IMR-90 (cell line): ENCODE results near the gene FAAP20. TPM values are rescaled to one million over a fixed set of nuclear protein-coding genes. Genes with fewer than 3 reads are reported as not detected.

Experiments used
- ATAC-seq: fragments of 200-7000 bp; cut with Tn5 transposase; 2 replicates; pipeline ENCODE4 v1.9.1; 2020; ENCODE audit warnings: low read depth, mild to moderate bottlenecking, moderate library complexity
- BruUV-seq: library from RNA; stranded (reverse); fragments of 400-500 nt; replicated peaks from 2 replicates; lab custom pipeline; 2021; lab: Mats Ljungman, UMichigan
- CTCF ChIA-PET: fragments of 300-600 bp; formaldehyde crosslinking; extraction: SDS; loops from one replicate; lab custom pipeline; 2021; ENCODE audit warnings: antibody characterized with exemption; lab: Yijun Ruan, JAX
- POLR2A ChIA-PET: fragments of 300-600 bp; sonication (Branson Sonifier 250); formaldehyde crosslinking; loops from one replicate; lab custom pipeline; 2022; ENCODE audit warnings: antibody characterized with exemption; ENCODE audit not compliant: unreplicated experiment; lab: Charles Lee
- DNase-seq: peaks from one replicate; pipeline ENCODE4 v3.0.0; 2013
- H2AFZ ChIP-seq: replicated peaks from 2 replicates; pipeline ENCODE3; 2013; ENCODE audit warnings: low read length, mild to moderate bottlenecking; ENCODE audit not compliant: poor library complexity
- H2AK5ac ChIP-seq: 2 replicates; pipeline ENCODE4 v1.6.1; 2013; ENCODE audit warnings: low read depth, low read length, inconsistent platforms
- H2AK9ac ChIP-seq: replicated peaks from 2 replicates; pipeline ENCODE3; 2013; ENCODE audit warnings: mild to moderate bottlenecking, low read depth, low read length, moderate library complexity; ENCODE audit not compliant: poor library complexity
- H2BK120ac ChIP-seq: 2 replicates; pipeline ENCODE4 v1.6.1; 2013; ENCODE audit warnings: low read depth, low read length, inconsistent platforms
- H2BK15ac ChIP-seq: 3 replicates; pipeline ENCODE4 v1.6.1; 2013; ENCODE audit warnings: low read depth, low read length, inconsistent platforms
- H2BK20ac ChIP-seq: 2 replicates; pipeline ENCODE4 v1.6.1; 2013; ENCODE audit warnings: low read depth, mild to moderate bottlenecking, inconsistent platforms, low read length, moderate library complexity
- H2BK5ac ChIP-seq: 2 replicates; pipeline ENCODE4 v1.6.1; 2013; ENCODE audit warnings: mild to moderate bottlenecking, low read depth, low read length, inconsistent platforms; ENCODE audit not compliant: poor library complexity, severe bottlenecking
- H3K14ac ChIP-seq: replicated peaks from 2 replicates; pipeline ENCODE4 v1.6.1; 2013; ENCODE audit warnings: low read depth, low read length, inconsistent platforms
- H3K18ac ChIP-seq: 2 replicates; pipeline ENCODE4 v1.6.1; 2013; ENCODE audit warnings: low read depth, low read length, control low read depth
- H3K23ac ChIP-seq: 2 replicates; pipeline ENCODE4 v1.6.1; 2013; ENCODE audit warnings: low read depth, low read length, inconsistent platforms
- H3K27ac ChIP-seq: 2 replicates; pipeline ENCODE4 v1.5.1; 2013; ENCODE audit warnings: mild to moderate bottlenecking, control low read depth, low read length; ENCODE audit not compliant: insufficient read depth
- H3K27me3 ChIP-seq: 2 replicates; pipeline ENCODE4 v1.6.1; 2013; ENCODE audit warnings: low read length; ENCODE audit not compliant: control insufficient read depth, insufficient read depth
- H3K36me3 ChIP-seq: 2 replicates; pipeline ENCODE4 v1.6.1; 2013; ENCODE audit warnings: low read length, mixed read lengths; ENCODE audit not compliant: control insufficient read depth, insufficient read depth
- H3K4ac ChIP-seq: 2 replicates; pipeline ENCODE4 v1.6.1; 2013; ENCODE audit warnings: low read depth, low read length, inconsistent platforms
- H3K4me1 ChIP-seq: 2 replicates; pipeline ENCODE4 v1.6.1; 2013; ENCODE audit warnings: low read length, mixed read lengths; ENCODE audit not compliant: control insufficient read depth, insufficient read depth
- H3K4me2 ChIP-seq: 2 replicates; pipeline ENCODE4 v1.6.1; 2013; ENCODE audit warnings: low read depth, mild to moderate bottlenecking, control low read depth, low read length, moderate library complexity
- H3K4me3 ChIP-seq: 2 replicates; pipeline ENCODE4 v1.5.1; 2013; ENCODE audit warnings: low read depth, mild to moderate bottlenecking, control low read depth, low read length, moderate library complexity; ENCODE audit not compliant: insufficient read depth
- H3K56ac ChIP-seq: 2 replicates; pipeline ENCODE4 v1.6.1; 2013; ENCODE audit warnings: low read length, inconsistent platforms; ENCODE audit not compliant: insufficient read depth; ENCODE audit errors: extremely low read depth
- H3K79me1 ChIP-seq, 2 experiments: 2 replicates each; pipeline ENCODE4 v1.6.1; 2013; ENCODE audit warnings: low read length in 2 of 2, inconsistent platforms in 1 of 2, low read depth in 1 of 2
- H3K9ac ChIP-seq: 2 replicates; pipeline ENCODE4 v1.6.1; 2013; ENCODE audit warnings: low read depth, low read length, control low read depth
- H3K9me1 ChIP-seq: 2 replicates; pipeline ENCODE4 v1.6.1; 2013; ENCODE audit warnings: low read length, inconsistent platforms; ENCODE audit not compliant: insufficient read depth
- H3K9me3 ChIP-seq: 2 replicates; pipeline ENCODE4 v1.6.1; 2013; ENCODE audit warnings: low read length; ENCODE audit not compliant: control insufficient read depth, insufficient read depth
- H4K20me1 ChIP-seq: 2 replicates; pipeline ENCODE4 v1.6.1; 2013; ENCODE audit warnings: low read length, inconsistent platforms; ENCODE audit not compliant: insufficient read depth
- H4K5ac ChIP-seq: 2 replicates; pipeline ENCODE4 v1.6.1; 2013; ENCODE audit warnings: mild to moderate bottlenecking, low read depth, low read length, control low read depth
- H4K8ac ChIP-seq, 2 experiments: 2 replicates each; pipeline ENCODE4 v1.6.1; 2013; ENCODE audit warnings: low read depth in 2 of 2, low read length in 2 of 2, control low read depth in 1 of 2, inconsistent platforms in 1 of 2
- H4K91ac ChIP-seq: 2 replicates; pipeline ENCODE4 v1.6.1; 2013; ENCODE audit warnings: low read depth, low read length, inconsistent platforms; ENCODE audit not compliant: insufficient read depth
- BHLHE40 ChIP-seq: fragments of 150-350 bp; IDR thresholded peaks from 2 replicates; pipeline ENCODE4 v1.6.1; 2016; ENCODE audit warnings: mild to moderate bottlenecking, low read depth, low read length
- NFE2L2 ChIP-seq: fragments of 150-350 bp; IDR thresholded peaks from 2 replicates; pipeline ENCODE4 v1.6.1; 2016; ENCODE audit warnings: low read depth, mild to moderate bottlenecking, low read length
- WGBS, 2 experiments: methylation state at CpG; one replicate each; pipeline versions ENCODE4 v1.1.5 to v1.1.7; 2013; ENCODE audit warnings: missing lambda C conversion rate in 2 of 2; ENCODE audit not compliant: insufficient read length in 1 of 2; ENCODE audit errors: extremely low coverage in 2 of 2; 5-methylcytosine and 5-hydroxymethylcytosine counted together
- dilution Hi-C: fragments of 300-500 bp; cut with HindIII; formaldehyde crosslinking; loops from one replicate; pipeline ENCODE4 v1.14.3; 2018; ENCODE audit warnings: low sequenced_read_pairs; ENCODE audit not compliant: unreplicated experiment
- in situ Hi-C: fragments of 300-500 bp; cut with MboI; formaldehyde crosslinking; loops from 3 replicates; pipeline ENCODE4 v1.14.3; 2019; ENCODE audit warnings: low sequenced_read_pairs, inconsistent platforms, mixed read lengths
- intact Hi-C: fragments of 100-400 bp; cut with micrococcal nuclease; formaldehyde crosslinking; loops from 2 replicates; pipeline ENCODE4 v1.10.0; 2022
- polyA plus RNA-seq, 3 experiments: library from polyadenylated mRNA; depleted of rRNA; stranded (reverse); fragments of >200 nt; gene quantifications; 2 replicates each; pipeline ENCODE4 v1.2.3, GENCODE V29; 2012; ENCODE audit warnings: low replicate concordance in 1 of 3
- total RNA-seq: library from RNA; depleted of rRNA; stranded (reverse); fragments of >200 nt; gene quantifications from 2 replicates; pipeline ENCODE4 v1.2.3, GENCODE V29; 2012

The FAAP20 gene
- total and polyA plus RNA-seq, 2 of the 4 experiments (the other 2 are of a cell fraction): 6.5 to 31.5 TPM

GRCh38 chr1:2226525-2227345 is 32.2 kb upstream of the FAAP20 start:
- no peak for DNase-seq
- Histone ChIP-seq H3K4me1 (peaks cover 3% of the 10 kb centered on the region; the same call in 1 of the 2 replicates), H3K14ac (peak overlapping the region; percentile 99), H3K4me2 (peak overlapping the region; percentile 82), H3K79me1 (peaks cover 5 to 9% of the 10 kb centered on the region in 2 experiments), H3K23ac (peak overlapping the region; percentile 85), H2BK20ac (no peak overlapping the region), H3K56ac (peak overlapping the region; percentile 92), H3K18ac (no peak overlapping the region; the same call in 1 of the 2 replicates), H3K4ac (peak overlapping the region; percentile 99), H2AK9ac (peak overlapping the region; percentile 100), H3K9me3 (no peaks in the 10 kb centered on the region), H4K20me1 (peaks cover 32% of the 10 kb centered on the region), H2BK5ac (peak overlapping the region; percentile 97), H4K5ac (peak overlapping the region; percentile 93), H2BK120ac (peak overlapping the region; percentile 90), H3K27ac (peak overlapping the region; percentile 99), H3K9me1 (no peaks in the 10 kb centered on the region), H2AK5ac (peak overlapping the region; percentile 98), H4K8ac (peak overlapping the region; percentile 88 to 94; a peak in 3 of 4 replicates), H2AFZ (peak overlapping the region; percentile 97), H3K4me3 (peak overlapping the region; percentile 86), H3K9ac (peak overlapping the region; percentile 99), H3K27me3 (no peaks in the 10 kb centered on the region), H3K36me3 (peaks cover 4% of the 10 kb centered on the region; the same call in 1 of the 2 replicates), H4K91ac (peak overlapping the region; percentile 92; the same call in 1 of the 2 replicates), H2BK15ac (peak overlapping the region; percentile 48; the same call in 1 of the 3 replicates)
- BruUV-seq: no TSS peak
- CTCF ChIA-PET: no interaction called here
- peak; percentile 6 for ATAC-seq
- in situ Hi-C loops: no loop called here
- 10% methylated on average over 43 of the region's 73 CpGs; no CpG with 5 or more reads in 1 of the 2 experiments for WGBS, 2 experiments
- intact Hi-C loops: loop anchor here (1.0 kb wide), 1 partner anchor 12 kb away; no protein-coding TSS in a partner anchor
- dilution Hi-C loops: no loop called here
- POLR2A ChIA-PET: no interaction called here
- 0 out of 2 replicates have a peak, but pooled peaks have one; percentile 4 for TF ChIP-seq BHLHE40
- TF ChIP-seq NFE2L2: no peak
